Measurements from ENCODE around the gene IKZF3.
A peak's percentile ranks its signal among the peaks of the same experiment; 100 is the strongest.

Gene IKZF3

DNA sequence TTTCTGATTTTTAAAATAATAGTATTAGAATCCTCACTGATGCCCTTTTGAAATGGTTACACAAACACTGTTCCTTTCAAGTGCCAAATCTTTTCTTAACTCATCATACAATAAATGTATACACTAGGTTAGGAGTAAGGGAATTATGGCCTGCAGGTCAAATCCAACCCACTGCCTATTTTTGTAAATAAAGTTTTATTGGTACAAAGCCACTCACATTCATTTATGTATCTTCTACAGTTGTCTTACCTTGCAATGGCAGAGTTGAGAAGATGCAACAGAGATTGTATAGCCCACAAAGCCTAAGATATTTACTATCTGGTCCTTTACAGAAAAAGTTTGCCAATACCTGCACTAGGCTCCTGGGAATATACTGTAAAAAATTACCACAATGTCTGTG lies 47.8 kb downstream of the IKZF3 start:
- DNase-seq (ENCODE audit: low read depth in 3 of 3) = no peak

DNA sequence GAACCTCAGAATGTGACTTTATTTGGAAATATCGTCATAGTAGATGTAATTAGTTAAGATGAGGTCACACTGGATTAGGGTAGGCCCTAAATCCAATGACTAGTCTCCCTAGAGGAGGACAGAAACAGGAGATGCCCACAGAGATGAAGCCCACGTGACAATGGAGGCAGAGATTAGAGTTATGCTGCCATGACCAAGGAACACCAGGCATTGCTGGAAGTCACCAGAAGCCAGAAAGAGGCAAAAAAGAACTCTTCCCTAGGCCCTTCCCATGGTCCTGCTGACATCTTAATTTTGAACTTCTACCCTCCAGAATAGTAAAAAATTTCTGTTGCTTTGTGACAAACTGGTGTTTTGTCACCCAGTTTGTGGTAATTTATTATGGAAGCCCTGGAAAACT lies 49.6 kb downstream of the IKZF3 start:
- DNase-seq (ENCODE audit: low read depth in 3 of 3) = no peak

DNA sequence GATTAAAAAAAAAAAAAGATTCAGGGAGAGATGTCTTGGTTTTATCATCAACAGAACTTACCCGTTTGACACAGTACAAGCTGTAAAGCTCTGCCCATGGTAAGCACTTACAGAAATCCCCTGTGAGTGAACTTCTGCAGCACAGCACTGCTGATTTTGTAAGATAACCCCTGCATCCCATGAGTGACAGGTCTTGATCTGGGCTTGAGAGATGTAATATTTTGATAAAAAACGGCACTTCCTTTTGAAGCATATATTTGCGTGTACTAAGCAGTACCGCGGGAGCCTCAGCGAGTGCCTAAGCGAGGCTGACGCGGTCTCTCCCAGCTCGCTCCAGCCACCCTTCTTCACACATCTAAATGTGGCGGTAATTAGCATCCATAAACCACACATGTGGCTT lies 50.5 kb downstream of the IKZF3 start:
- peak in 2 of 3 experiments; percentile 9 to 25 for DNase-seq (ENCODE audit: low read depth in 3 of 3)

DNA sequence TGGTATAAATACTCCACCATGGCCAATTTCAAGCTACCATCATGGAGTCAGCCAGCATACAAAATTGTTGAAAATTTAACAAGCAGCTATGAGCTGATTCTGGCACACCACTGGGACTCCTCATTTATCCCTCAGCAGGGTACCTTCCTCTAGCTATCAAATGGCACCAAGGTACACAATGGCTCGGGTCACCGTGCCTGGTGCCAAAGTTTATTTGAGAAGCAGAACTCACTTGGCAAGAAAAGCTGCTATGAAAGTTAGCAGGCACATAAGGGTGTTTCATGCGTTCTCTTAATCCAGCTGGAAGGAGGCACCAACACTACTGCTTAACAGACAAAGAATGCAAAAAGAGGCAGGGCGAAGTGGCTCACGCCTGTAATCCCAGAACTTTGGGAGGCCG lies 51.6 kb downstream of the IKZF3 start:
- no peak for DNase-seq (ENCODE audit: low read depth in 3 of 3)

DNA sequence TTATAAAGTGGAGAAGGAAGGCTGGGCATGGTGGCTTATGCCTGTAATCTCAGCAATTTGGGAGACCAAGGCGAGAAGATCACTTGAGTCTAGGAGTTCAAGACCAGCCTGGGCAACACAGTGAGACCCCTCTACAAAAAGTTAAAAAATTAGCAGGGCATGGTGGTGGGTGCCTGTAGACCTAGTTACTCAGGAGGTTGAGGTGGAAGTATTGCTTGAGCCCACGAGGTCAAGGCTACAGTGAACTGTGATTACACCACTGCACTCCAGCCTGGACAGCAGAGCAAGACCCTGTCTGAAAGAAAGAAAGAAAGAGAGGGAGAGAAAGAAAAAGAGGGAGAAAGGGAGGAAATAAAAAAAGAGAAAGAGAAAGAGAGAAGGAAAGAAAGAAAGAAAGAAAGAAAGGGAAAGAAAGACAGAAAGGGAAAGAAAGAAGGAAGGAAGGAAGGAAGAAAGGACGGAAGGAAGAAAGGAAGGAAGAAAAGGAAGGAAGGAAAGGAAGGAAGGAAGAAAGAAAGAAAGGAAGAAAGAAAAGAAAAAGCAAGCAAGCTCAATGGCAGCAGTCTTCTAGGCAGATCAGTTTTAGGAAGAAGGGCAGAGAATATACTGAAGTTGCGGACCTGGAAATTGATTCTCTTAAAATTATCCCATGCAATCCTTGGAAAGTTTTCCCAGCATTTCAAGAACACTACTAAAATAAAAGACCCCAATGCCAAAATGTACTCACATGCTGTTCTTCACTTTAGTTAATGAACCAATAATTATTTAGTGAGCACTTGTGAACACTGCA lies 53.0 kb downstream of the IKZF3 start:
- DNase-seq (ENCODE audit: low read depth in 3 of 3) = no peak

DNA sequence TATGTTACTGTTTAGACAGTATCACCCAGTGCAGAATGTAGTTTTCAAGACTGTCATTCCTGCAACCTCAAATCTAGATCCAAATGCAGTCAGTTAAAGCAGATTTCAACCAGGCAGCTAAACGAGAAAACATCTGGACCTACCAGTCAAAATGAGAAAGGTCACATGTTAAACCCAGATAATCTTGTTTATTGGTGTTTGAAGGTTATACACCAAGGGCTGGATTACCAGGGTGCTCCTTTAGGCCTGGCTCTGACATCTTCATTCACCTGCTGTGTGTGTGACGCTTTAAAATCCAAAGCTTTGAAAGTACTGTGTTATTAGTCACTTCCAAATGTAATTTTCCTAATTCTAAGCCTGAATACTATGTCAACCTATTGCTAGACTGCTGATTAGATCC lies 54.9 kb downstream of the IKZF3 start:
- DNase-seq (ENCODE audit: low read depth in 3 of 3) = no peak

DNA sequence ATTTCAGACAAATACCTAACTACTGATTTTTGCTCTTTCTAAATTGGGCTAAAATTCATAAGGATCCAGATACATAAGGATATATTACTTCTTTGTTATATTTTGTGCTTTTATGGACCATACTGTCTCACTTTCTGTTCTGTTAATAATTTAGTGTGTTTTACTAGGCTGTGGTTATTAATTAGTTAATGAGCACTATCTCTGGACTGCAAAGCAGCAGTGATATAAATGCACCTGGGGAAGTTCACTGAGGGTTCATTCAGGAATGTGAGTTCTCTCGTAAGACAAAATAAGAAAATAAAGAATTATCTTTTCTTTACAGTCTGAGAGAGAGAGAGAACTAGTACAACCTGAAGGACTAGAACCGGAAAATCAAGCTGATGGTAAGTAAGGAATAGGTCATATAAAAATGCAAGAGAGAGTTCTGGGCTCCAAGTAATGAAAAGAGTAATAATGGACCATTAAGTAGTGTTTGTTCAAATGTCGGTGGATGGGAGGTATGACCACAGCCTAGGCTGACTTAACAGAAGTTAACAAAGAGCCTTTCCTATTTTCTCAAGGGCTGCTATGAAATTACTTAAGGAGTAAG lies 55.6 kb downstream of the IKZF3 start:
- DNase-seq (ENCODE audit: low read depth in 3 of 3) = no peak

DNA sequence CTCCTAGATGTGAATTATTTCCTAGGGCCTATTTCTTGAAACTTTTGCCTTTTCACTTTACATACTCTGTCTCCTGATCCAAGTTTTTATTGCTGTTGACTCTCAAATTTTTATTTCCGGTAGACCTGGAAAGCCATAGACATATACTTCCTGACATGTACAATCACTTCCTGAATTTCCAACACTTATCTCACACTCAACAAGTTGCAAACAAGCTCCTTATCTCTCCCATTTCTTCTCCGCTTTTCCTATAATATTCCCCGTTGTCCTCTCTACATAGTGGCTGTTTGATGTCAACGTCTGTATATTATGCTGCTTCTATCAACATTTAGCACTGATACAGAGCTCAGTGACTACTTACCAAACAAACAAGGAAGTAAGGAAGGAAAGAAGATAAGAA lies 59.3 kb downstream of the IKZF3 start:
- no peak for DNase-seq (ENCODE audit: low read depth in 3 of 3)

DNA sequence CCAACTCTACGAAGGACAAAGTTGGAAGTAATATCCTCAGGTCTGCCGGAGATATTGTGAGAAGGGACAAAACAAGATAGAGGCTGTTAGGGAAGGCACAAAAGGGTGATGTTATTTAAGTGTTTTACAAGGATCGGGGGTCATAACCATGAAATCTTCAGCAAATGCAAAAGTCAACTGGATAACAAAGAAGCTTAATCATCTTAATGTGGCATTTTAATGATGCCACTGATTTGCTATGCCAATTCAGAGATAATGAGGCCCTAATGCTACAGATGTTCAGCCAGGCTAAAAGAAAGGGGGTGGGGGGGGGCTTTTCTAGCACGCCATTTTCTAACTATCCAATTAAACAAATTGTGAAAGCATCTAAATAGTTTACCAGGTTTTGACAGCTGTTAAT lies 63.1 kb downstream of the IKZF3 start:
- DNase-seq (ENCODE audit: low read depth in 3 of 3) = no peak

DNA sequence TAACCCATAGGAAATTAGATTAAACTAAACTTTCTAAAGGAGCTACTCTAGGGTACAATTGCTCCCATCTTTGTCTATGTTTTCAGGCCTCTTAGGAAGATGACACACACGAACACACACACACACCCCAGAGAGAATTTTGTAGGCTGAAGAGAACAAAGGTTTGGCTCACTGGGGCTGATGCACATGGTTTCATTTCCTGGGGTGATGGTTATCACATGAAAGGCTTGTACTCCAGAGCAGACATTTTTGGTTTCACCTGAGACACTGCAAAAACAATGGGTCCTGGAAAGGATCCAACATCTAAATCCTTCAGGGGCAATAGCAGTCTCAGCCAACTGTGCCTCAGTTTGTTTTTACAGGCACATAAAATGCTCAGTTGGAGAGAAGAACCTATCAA lies 63.6 kb downstream of the IKZF3 start:
- DNase-seq (ENCODE audit: low read depth in 3 of 3) = peak in 2 of 3 experiments; percentile 30 to 49

DNA sequence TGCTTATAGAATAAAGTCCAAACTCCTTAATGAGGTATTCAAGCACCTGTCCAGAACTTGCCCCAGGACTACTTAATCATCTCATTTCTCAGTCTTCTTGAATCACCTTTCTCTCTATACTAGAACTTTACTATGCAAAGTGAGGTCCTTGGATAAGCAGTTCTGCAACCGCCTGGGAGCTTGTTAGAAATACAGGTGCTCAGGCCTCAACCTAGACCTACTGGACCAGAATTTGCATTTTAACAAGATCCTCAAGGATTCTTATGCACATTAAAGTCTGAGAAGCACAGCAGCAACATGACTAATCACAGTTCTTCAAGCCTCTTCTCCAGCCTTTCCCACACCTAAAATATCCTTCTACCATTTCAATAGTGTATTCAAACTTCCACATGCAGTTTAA lies 64.7 kb downstream of the IKZF3 start:
- no peak for DNase-seq (ENCODE audit: low read depth in 3 of 3)

DNA sequence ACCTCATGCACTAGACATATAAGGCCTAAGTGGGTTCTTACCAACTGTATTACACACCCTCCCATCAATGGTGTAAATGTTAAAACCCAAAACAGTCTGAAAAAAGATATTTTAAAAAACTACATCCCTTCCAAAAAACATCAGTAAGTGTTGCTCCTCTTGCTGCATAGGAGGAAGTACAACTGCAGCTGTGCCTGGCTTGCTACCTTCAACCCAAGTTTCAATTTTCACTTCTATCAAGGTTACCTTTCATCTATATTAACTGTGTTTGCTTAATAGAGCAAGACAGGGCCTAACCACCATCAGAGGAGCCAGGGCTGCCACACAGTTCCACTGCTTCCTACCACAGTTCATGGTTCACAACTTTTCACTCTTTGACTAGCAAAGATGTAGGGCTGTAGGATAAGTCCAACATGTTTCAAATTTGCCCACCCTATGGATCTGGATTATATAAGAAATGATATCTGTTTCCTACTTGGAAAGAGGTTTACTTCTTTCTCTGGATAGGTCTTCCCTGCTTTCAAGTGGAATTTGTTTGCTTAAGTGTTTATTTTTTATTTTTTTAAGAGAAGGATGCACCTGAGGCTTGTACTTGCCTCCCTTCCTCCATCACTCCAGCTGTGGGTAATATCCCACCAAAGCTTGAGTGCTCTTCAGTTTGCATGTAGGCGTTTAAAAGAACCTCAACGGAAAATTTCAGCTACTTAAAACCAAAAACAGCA lies 69.7 kb downstream of the IKZF3 start:
- DNase-seq (ENCODE audit: low read depth in 3 of 3) = no peak

DNA sequence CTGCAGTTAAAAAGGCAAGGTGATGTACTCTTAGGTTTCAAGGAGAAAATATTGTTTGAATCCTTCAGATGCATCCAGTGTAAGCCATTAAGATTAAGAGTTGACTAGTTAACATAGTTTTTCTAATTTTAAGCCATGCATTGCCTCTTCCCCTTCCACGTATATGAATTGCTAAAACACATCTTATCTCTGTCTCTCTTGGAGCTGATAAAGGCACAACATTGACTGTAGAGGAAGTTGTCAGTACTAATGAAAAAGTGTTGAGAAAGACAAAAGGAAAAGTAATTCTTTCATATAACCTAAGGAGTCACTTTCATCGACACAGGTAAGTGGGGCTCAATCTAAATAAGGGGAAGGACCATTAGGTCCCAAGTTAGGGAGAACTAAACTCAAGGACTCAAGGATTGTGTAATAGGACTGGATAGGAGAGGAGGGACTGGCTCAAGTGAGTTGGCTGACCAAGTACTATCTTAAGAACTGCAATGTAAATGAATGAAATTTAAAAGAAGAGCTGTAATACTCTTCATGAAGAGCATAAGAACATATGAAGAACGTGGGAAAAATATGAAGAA lies 70.7 kb downstream of the IKZF3 start:
- DNase-seq (ENCODE audit: low read depth in 3 of 3) = no peak

DNA sequence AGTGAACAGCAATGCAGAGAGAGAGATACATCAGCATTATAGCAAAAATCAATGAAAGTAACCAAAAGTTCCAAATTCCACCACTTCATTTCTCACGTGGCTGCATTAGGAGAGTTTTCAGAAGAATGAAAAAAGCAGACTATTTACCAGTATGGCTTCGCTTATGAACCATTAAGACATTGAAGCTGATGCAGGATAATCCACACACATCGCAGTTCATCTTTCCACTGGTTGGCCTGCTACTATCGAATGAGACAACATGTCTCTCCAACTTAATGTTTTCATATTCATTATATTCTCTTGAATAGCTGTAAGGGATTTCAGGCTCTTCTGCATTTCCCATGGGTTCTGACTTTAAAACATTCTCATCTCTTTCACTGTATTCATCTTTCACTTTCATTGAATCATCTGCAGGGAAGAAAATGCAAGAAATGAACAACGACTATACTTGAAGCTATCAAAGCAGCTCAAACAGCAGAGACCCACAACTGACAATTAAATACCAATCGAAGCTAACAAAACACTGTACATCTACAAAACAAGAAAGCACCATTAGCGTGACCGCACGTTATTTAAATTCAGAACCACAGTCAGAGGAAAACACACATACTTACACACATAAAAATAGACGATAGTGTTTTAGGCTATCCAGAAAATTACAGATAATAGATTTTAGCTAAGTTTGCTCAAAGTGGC lies 71.4 kb downstream of the IKZF3 start:
- DNase-seq (ENCODE audit: low read depth in 3 of 3) = no peak

DNA sequence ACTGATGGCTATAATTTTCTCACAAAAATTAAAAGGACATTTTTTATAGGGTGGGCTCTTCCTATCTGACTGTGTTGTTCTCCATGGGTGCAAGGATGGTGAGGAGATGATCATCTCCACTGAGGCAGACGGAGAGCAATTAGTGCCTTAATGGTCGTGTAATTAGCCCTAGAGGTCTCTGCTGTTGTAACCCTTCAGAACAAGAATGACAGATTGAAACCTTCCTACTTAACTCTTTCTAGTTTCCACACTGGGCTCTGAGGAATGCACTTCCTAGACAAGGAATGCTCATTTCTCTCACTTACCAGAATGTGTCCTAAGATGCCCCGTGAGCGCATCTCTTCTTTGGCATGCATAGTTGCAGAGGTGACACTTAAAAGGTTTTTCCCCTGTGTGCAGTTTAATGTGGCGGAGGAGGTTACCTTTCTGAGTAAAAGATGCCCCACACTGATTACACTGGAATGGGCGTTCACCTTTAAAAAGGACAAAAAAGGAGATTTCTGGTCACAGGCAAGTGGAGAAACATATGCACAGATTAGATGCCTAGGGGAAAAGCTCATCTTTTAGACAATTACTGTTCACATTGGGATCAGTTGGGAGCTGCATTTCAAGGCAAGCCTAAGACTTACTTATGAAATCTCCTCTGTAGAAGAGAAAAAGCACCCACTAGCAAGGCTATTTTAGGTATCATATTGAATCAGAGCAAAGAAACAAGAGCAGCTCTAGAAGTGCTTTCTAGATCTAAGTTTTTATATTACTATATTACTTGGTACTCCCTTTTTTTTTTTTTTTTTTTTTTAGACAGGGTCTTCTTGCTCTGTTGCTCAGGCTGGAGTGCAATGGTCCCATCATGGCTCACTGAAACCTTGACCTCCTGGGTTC lies 72.8 kb downstream of the IKZF3 start:
- peak in 1 of 3 experiments; percentile 26 for DNase-seq (ENCODE audit: low read depth in 3 of 3)

DNA sequence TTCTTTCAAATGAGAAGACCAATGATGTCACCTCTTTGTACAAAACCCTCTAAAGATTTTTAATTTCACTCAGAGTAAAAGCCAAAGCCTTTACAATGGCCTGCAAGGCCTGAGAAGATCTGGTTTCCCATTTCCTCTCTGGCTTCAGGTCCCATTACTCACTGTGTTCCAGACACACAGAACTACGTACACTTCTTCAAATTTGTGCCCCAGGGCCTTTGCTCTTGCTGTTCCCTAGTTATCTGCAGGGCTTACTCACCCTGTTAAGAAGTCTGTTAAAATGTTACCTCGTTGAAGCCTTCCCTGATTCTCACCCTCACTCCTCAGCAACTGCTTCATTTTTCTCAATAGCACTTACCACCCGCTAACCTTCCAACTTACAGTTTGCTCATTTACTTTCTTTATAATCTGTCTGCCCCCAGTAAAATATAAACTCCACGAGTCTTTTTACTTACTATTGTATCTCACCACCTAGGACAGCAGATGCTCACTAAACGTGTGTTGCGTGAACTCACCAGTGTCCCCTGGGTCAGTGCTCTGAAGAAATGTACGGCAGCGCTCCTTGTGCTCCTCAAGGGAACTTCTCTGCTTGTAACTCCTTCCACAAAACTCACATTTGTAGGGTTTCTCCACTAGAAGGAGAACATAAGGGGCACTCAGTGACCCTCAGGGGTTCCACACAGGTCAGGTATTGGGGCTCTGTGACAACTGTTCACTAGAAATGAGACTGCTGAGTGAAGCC lies 76.2 kb downstream of the IKZF3 start:
- no peak for DNase-seq (ENCODE audit: low read depth in 3 of 3)

DNA sequence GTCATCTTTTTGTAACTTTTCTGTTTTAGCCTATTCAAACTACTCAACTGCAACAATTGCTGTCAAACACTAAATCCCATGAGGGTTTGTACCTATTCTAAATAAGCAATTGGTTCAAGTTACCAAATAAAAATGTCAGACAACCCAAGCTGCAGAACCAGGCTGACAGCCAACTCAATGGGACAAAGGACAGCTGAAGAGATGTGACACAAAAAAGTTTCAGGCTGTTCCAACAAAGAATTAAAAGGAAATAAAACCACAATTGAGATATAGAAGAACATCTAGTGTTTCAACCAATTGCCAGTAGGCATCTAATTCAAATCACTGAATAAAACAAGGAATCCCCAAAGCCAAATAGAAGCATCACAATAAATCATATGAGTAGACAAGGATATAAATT lies 77.1 kb downstream of the IKZF3 start:
- no peak for DNase-seq (ENCODE audit: low read depth in 3 of 3)

DNA sequence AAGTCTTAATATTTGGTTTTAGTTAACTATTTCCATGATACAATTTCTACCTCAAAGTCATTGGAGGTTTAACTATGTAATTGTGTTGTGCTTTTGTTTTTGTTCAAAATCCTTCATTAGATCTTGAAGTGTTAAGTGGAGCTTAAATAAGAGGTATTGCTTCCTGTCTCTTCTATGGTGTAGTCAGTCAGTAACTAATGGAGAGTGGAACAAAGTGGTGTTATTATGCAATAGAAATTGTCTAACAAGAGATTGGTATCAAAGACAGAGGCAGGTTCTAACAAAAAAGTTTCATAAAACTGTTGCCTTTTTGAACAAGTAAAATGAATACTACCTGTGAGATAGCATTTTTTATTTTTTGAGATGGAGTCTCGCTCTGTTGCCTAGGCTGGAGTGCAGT lies 81.1 kb downstream of the IKZF3 start:
- DNase-seq (ENCODE audit: low read depth in 3 of 3) = no peak

DNA sequence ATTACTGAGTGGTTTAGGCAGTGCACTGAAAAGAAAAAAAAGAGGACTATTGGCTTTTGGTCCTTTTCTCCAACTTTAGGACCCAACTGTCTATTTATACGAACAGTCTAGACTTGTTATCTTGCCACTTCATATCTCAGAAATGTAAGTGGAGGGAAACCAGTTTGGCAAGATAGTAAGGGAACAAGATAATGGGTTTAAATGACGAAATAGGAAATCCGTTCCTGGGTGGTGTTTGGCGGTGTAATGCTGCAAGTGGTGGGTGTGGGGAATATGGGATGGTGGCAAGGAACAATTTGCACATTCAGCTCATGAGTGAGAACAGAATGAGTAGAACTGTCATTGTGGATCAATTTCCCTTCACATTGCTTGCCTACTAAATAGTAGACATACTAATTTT lies 81.6 kb downstream of the IKZF3 start:
- no peak for DNase-seq (ENCODE audit: low read depth in 3 of 3)

DNA sequence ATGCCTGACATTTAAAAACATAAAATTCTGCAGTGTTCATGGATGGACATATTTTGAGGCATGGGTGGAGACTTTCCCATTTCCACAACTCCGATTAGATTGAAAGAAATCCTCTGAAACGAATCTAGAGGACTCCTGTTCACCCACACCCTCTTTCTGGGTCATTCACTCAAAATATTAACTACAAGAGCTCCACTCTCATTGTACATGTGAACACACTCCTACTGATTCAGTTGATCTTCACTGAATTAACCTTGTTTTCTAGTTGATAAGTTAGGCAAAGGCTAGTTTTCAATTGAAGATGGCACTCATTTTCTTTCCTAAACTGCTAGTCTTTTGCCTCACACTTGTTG lies 82.3 kb downstream of the IKZF3 start:
- DNase-seq (ENCODE audit: low read depth in 3 of 3) = no peak

All from stimulated activated CD4-positive, alpha-beta T cell treated with anti-CD3 and anti-CD28 coated beads, TNF-alpha, amount 100 ng/mL, for 4 hours (primary cell).